Activated gamma-delta T cell treated with Interleukin-2 at 50 U/mL for 16 hours (primary cell): Measurements from ENCODE around the gene ZNF248.

Experiments
- DNase-seq: peaks from one replicate; pipeline ENCODE4 v3.0.0-alpha.2; 2020

The ZNF248 gene

GRCh38 chr10:37737336-37737735 is 120.1 kb downstream of the ZNF248 start:
- no peak for DNase-seq

GRCh38 chr10:37736120-37736519 is 121.3 kb downstream of the ZNF248 start:
- DNase-seq, result no peak

GRCh38 chr10:37734971-37735370 is 122.4 kb downstream of the ZNF248 start:
- no peak for DNase-seq
